HEK293 (cell line): ENCODE results near the gene CLTB.

ENCODE experiments used
- BCL11B ChIP-seq: fragments of 450-650 bp; formaldehyde crosslinking; IDR thresholded peaks from 2 replicates; pipeline ENCODE4 v1.5.1; 2016; ENCODE audit warnings: low read depth, missing biosample characterization, missing genetic modification characterization
- GFI1B ChIP-seq: fragments of 450-650 bp; formaldehyde crosslinking; IDR thresholded peaks from 2 replicates; pipeline ENCODE4 v1.5.1; 2016; ENCODE audit warnings: missing biosample characterization, missing genetic modification characterization
- KLF1 ChIP-seq: fragments of 450-650 bp; formaldehyde crosslinking; IDR thresholded peaks from 2 replicates; pipeline ENCODE4 v1.5.1; 2016; ENCODE audit warnings: missing biosample characterization, missing genetic modification characterization
- KLF7 ChIP-seq: fragments of 450-650 bp; formaldehyde crosslinking; IDR thresholded peaks from 2 replicates; pipeline ENCODE4 v1.5.1; 2016; ENCODE audit warnings: missing biosample characterization, missing genetic modification characterization, borderline replicate concordance
- KLF8 ChIP-seq: fragments of 450-650 bp; formaldehyde crosslinking; IDR thresholded peaks from 2 replicates; pipeline ENCODE4 v1.5.1; 2016; ENCODE audit warnings: missing biosample characterization, missing genetic modification characterization
- SP2 ChIP-seq: fragments of 450-650 bp; formaldehyde crosslinking; IDR thresholded peaks from 2 replicates; pipeline ENCODE4 v1.5.1; 2016; ENCODE audit warnings: missing biosample characterization, missing genetic modification characterization
- TCF7L2 ChIP-seq: IDR thresholded peaks from 2 replicates; pipeline ENCODE4 v1.6.1; 2011; ENCODE audit warnings: low read depth, mild to moderate bottlenecking, inconsistent platforms, low read length, moderate library complexity, borderline replicate concordance
- TRIM28 ChIP-seq: IDR thresholded peaks from 2 replicates; pipeline ENCODE4 v1.6.1; 2011; ENCODE audit warnings: low read length, control low read depth, borderline replicate concordance
- ZBTB20 ChIP-seq: fragments of 450-650 bp; formaldehyde crosslinking; IDR thresholded peaks from 2 replicates; pipeline ENCODE4 v1.5.1; 2016; ENCODE audit warnings: missing biosample characterization, missing genetic modification characterization
- ZBTB8A ChIP-seq: fragments of 450-650 bp; formaldehyde crosslinking; IDR thresholded peaks from 2 replicates; pipeline ENCODE4 v1.5.1; 2016; ENCODE audit warnings: missing biosample characterization, missing genetic modification characterization
- ZEB2 ChIP-seq: fragments of 450-650 bp; formaldehyde crosslinking; IDR thresholded peaks from 2 replicates; pipeline ENCODE4 v1.5.1; 2016; ENCODE audit warnings: missing biosample characterization, missing genetic modification characterization
- ZNF248 ChIP-seq: fragments of 450-650 bp; formaldehyde crosslinking; IDR thresholded peaks from 2 replicates; pipeline ENCODE4 v1.5.1; 2017; ENCODE audit warnings: missing biosample characterization, missing genetic modification characterization
- ZNF341 ChIP-seq: fragments of 450-650 bp; formaldehyde crosslinking; IDR thresholded peaks from 2 replicates; pipeline ENCODE4; 2016; ENCODE audit warnings: low read depth, missing biosample characterization, missing genetic modification characterization
- ZNF416 ChIP-seq: fragments of 450-650 bp; formaldehyde crosslinking; IDR thresholded peaks from 2 replicates; pipeline ENCODE4 v1.5.1; 2016; ENCODE audit warnings: missing biosample characterization, missing genetic modification characterization
- ZNF423 ChIP-seq: fragments of 450-650 bp; formaldehyde crosslinking; IDR thresholded peaks from 2 replicates; pipeline ENCODE4 v1.5.1; 2016; ENCODE audit warnings: missing biosample characterization, missing genetic modification characterization
- ZNF548 ChIP-seq: fragments of 450-650 bp; formaldehyde crosslinking; IDR thresholded peaks from 2 replicates; pipeline ENCODE4 v1.5.1; 2016; ENCODE audit warnings: missing biosample characterization, missing genetic modification characterization
- ZNF555 ChIP-seq: fragments of 450-650 bp; formaldehyde crosslinking; conservative IDR thresholded peaks from 2 replicates; pipeline ENCODE4 v1.5.1; 2017; ENCODE audit warnings: missing biosample characterization, mild to moderate bottlenecking, missing genetic modification characterization, inconsistent platforms
- ZNF561 ChIP-seq: fragments of 450-650 bp; IDR thresholded peaks from 2 replicates; pipeline ENCODE4 v1.5.1; 2018; ENCODE audit warnings: missing biosample characterization, missing genetic modification characterization, borderline replicate concordance
- ZSCAN16 ChIP-seq: fragments of 450-650 bp; formaldehyde crosslinking; IDR thresholded peaks from 2 replicates; pipeline ENCODE4 v1.5.1; 2016; ENCODE audit warnings: missing biosample characterization, missing genetic modification characterization
- ZSCAN23 ChIP-seq: fragments of 450-650 bp; formaldehyde crosslinking; IDR thresholded peaks from 2 replicates; pipeline ENCODE4 v1.5.1; 2016; ENCODE audit warnings: missing biosample characterization, missing genetic modification characterization
- TF ChIP-seq, protein P1 (sequence below): fragments of 450-650 bp; formaldehyde crosslinking; IDR thresholded peaks from 2 replicates; pipeline ENCODE4 v1.5.1; 2016; ENCODE audit warnings: missing biosample characterization, missing genetic modification characterization
- TF ChIP-seq, protein P2 (sequence below): fragments of 450-650 bp; formaldehyde crosslinking; IDR thresholded peaks from 2 replicates; pipeline ENCODE4 v1.5.1; 2016; ENCODE audit warnings: missing biosample characterization, missing genetic modification characterization, low read depth
- TF ChIP-seq, protein P3 (sequence below): fragments of 450-650 bp; formaldehyde crosslinking; IDR thresholded peaks from 2 replicates; pipeline ENCODE4 v1.5.1; 2016; ENCODE audit warnings: missing biosample characterization, missing genetic modification characterization
- TF ChIP-seq, protein P4 (sequence below): fragments of 450-650 bp; formaldehyde crosslinking; IDR thresholded peaks from 2 replicates; pipeline ENCODE4 v1.5.1; 2016; ENCODE audit warnings: missing biosample characterization, missing genetic modification characterization
- TF ChIP-seq, protein P5 (sequence below): fragments of 450-650 bp; formaldehyde crosslinking; IDR thresholded peaks from 2 replicates; pipeline ENCODE4 v1.5.0; 2017; ENCODE audit warnings: missing biosample characterization, missing genetic modification characterization, borderline replicate concordance
- TF ChIP-seq, protein P6 (sequence below): fragments of 450-650 bp; formaldehyde crosslinking; IDR thresholded peaks from 2 replicates; pipeline ENCODE4 v1.5.1; 2016; ENCODE audit warnings: missing biosample characterization, missing genetic modification characterization
- TF ChIP-seq, protein P7 (sequence below): fragments of 450-650 bp; formaldehyde crosslinking; optimal IDR thresholded peaks from 2 replicates; pipeline ENCODE3; 2016; ENCODE audit warnings: missing biosample characterization, mild to moderate bottlenecking, missing genetic modification characterization

The CLTB gene

DNA sequence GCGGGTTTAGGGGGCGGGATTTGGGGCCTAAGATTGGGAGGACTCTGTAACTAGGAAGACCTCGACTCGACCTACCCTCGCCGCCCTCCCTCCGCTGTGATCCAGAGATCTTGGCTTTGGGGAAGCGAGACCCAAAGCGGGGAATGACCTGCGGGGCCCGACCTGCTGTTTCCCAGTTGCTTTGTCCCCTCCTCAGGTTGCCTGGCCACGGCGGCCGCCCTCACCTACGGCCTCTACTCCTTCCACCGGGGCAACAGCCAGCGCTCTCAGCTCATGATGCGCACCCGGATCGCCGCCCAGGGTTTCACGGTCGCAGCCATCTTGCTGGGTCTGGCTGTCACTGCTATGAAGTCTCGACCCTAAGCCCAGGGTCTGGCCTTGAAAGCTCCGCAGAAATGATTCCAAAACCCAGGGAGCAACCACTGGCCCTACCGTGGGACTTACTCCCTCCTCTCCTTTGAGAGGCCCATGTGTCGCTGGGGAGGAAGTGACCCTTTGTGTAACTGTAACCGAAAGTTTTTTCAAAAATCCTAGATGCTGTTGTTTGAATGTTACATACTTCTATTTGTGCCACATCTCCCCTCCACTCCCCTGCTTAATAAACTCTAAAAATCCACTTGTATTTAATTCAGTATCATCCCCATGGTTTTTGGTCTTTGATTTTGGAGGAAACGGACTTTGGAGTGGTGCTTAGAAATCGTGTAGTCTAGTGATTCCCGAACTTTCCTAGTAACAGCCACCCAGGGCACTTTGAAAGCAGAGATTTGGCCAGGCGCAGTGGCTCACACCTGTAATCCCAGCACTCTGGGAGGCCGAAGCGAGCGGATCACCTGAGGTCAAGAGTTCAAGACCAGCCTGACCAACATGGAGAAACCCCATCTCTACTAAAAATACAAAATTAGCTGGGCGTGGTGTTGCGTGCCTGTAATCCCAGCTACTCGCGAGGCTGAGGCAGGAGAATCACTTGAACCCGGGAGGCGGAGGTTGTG is 26.9 kb downstream of the CLTB start (continued):
- TF ChIP-seq TRIM28: peak; percentile 8; the same call in 1 of the 2 replicates
- TF ChIP-seq, protein P1, sequence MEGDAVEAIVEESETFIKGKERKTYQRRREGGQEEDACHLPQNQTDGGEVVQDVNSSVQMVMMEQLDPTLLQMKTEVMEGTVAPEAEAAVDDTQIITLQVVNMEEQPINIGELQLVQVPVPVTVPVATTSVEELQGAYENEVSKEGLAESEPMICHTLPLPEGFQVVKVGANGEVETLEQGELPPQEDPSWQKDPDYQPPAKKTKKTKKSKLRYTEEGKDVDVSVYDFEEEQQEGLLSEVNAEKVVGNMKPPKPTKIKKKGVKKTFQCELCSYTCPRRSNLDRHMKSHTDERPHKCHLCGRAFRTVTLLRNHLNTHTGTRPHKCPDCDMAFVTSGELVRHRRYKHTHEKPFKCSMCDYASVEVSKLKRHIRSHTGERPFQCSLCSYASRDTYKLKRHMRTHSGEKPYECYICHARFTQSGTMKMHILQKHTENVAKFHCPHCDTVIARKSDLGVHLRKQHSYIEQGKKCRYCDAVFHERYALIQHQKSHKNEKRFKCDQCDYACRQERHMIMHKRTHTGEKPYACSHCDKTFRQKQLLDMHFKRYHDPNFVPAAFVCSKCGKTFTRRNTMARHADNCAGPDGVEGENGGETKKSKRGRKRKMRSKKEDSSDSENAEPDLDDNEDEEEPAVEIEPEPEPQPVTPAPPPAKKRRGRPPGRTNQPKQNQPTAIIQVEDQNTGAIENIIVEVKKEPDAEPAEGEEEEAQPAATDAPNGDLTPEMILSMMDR (tag by site-specific recombination): no peak
- TF ChIP-seq, protein P2, sequence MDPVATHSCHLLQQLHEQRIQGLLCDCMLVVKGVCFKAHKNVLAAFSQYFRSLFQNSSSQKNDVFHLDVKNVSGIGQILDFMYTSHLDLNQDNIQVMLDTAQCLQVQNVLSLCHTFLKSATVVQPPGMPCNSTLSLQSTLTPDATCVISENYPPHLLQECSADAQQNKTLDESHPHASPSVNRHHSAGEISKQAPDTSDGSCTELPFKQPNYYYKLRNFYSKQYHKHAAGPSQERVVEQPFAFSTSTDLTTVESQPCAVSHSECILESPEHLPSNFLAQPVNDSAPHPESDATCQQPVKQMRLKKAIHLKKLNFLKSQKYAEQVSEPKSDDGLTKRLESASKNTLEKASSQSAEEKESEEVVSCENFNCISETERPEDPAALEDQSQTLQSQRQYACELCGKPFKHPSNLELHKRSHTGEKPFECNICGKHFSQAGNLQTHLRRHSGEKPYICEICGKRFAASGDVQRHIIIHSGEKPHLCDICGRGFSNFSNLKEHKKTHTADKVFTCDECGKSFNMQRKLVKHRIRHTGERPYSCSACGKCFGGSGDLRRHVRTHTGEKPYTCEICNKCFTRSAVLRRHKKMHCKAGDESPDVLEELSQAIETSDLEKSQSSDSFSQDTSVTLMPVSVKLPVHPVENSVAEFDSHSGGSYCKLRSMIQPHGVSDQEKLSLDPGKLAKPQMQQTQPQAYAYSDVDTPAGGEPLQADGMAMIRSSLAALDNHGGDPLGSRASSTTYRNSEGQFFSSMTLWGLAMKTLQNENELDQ: no peak
- no peak for TF ChIP-seq ZNF555 (tag by site-specific recombination)
- TF ChIP-seq ZNF423 (tag by site-specific recombination): no peak
- no peak for TF ChIP-seq ZNF248
- TF ChIP-seq, protein P3, sequence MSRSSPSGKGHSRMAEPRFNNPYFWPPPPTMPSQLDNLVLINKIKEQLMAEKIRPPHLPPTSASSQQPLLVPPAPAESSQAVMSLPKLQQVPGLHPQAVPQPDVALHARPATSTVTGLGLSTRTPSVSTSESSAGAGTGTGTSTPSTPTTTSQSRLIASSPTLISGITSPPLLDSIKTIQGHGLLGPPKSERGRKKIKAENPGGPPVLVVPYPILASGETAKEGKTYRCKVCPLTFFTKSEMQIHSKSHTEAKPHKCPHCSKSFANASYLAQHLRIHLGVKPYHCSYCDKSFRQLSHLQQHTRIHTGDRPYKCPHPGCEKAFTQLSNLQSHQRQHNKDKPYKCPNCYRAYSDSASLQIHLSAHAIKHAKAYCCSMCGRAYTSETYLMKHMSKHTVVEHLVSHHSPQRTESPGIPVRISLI (tag by site-specific recombination): no peak
- no peak for TF ChIP-seq ZNF548 (tag by site-specific recombination)
- TF ChIP-seq SP2 (tag by site-specific recombination): no peak
- TF ChIP-seq KLF8 (tag by site-specific recombination): no peak
- TF ChIP-seq, protein P4, sequence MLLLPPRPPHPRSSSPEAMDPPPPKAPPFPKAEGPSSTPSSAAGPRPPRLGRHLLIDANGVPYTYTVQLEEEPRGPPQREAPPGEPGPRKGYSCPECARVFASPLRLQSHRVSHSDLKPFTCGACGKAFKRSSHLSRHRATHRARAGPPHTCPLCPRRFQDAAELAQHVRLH: no peak
- peak; percentile 97 for TF ChIP-seq ZNF341 (tag by site-specific recombination)
- no peak for TF ChIP-seq GFI1B (tag by site-specific recombination)
- TF ChIP-seq ZBTB8A (tag by site-specific recombination): no peak
- TF ChIP-seq ZSCAN23 (tag by site-specific recombination): no peak
- no peak for TF ChIP-seq KLF7 (tag by site-specific recombination)
- no peak for TF ChIP-seq ZNF561
- TF ChIP-seq KLF1 (tag by site-specific recombination): no peak
- TF ChIP-seq ZNF416 (tag by site-specific recombination): no peak
- no peak for TF ChIP-seq TCF7L2
- no peak for TF ChIP-seq BCL11B (tag by site-specific recombination)
- TF ChIP-seq ZBTB20 (tag by site-specific recombination): peak; percentile 77
- TF ChIP-seq, protein P5, sequence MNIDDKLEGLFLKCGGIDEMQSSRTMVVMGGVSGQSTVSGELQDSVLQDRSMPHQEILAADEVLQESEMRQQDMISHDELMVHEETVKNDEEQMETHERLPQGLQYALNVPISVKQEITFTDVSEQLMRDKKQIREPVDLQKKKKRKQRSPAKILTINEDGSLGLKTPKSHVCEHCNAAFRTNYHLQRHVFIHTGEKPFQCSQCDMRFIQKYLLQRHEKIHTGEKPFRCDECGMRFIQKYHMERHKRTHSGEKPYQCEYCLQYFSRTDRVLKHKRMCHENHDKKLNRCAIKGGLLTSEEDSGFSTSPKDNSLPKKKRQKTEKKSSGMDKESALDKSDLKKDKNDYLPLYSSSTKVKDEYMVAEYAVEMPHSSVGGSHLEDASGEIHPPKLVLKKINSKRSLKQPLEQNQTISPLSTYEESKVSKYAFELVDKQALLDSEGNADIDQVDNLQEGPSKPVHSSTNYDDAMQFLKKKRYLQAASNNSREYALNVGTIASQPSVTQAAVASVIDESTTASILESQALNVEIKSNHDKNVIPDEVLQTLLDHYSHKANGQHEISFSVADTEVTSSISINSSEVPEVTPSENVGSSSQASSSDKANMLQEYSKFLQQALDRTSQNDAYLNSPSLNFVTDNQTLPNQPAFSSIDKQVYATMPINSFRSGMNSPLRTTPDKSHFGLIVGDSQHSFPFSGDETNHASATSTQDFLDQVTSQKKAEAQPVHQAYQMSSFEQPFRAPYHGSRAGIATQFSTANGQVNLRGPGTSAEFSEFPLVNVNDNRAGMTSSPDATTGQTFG (tag by site-specific recombination): no peak
- no peak for TF ChIP-seq ZSCAN16 (tag by site-specific recombination)
- TF ChIP-seq, protein P6, sequence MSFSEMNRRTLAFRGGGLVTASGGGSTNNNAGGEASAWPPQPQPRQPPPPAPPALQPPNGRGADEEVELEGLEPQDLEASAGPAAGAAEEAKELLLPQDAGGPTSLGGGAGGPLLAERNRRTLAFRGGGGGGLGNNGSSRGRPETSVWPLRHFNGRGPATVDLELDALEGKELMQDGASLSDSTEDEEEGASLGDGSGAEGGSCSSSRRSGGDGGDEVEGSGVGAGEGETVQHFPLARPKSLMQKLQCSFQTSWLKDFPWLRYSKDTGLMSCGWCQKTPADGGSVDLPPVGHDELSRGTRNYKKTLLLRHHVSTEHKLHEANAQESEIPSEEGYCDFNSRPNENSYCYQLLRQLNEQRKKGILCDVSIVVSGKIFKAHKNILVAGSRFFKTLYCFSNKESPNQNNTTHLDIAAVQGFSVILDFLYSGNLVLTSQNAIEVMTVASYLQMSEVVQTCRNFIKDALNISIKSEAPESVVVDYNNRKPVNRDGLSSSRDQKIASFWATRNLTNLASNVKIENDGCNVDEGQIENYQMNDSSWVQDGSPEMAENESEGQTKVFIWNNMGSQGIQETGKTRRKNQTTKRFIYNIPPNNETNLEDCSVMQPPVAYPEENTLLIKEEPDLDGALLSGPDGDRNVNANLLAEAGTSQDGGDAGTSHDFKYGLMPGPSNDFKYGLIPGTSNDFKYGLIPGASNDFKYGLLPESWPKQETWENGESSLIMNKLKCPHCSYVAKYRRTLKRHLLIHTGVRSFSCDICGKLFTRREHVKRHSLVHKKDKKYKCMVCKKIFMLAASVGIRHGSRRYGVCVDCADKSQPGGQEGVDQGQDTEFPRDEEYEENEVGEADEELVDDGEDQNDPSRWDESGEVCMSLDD: 0 out of 2 replicates have a peak, but pooled peaks have one; percentile 1
- TF ChIP-seq, protein P7, sequence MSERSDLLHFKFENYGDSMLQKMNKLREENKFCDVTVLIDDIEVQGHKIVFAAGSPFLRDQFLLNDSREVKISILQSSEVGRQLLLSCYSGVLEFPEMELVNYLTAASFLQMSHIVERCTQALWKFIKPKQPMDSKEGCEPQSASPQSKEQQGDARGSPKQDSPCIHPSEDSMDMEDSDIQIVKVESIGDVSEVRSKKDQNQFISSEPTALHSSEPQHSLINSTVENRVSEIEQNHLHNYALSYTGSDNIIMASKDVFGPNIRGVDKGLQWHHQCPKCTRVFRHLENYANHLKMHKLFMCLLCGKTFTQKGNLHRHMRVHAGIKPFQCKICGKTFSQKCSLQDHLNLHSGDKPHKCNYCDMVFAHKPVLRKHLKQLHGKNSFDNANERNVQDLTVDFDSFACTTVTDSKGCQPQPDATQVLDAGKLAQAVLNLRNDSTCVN (tag by site-specific recombination): no peak
- TF ChIP-seq ZEB2: no peak
